Measurements from ENCODE around the gene RPS19BP1. TPM values are rescaled to one million over a fixed set of nuclear protein-coding genes. Genes with fewer than 3 reads are reported as not detected.
A peak's percentile ranks its signal among the peaks of the same experiment; 100 is the strongest.

The RPS19BP1 gene
- total RNA-seq, 2 experiments from 2014 or later: 65.8 to 69.7 TPM

- no peaks in the 10 kb centered on the region for H3K9me3 ChIP-seq (ENCODE audit: control insufficient read depth in 1 of 2, insufficient read depth in 1 of 2, low read length in 2 of 2)
- ATAC-seq (ENCODE audit: poor library complexity) (no peak), DNase-seq (no peak)
- Mint-ChIP-seq H3K27me3 (no peaks in the 10 kb centered on the region), H3K4me1 (ENCODE audit: low read depth) (peaks cover 22% of the 10 kb centered on the region), H3K36me3 (ENCODE audit: low read depth) (peaks cover 10% of the 10 kb centered on the region), H3K27ac (no peak overlapping the region), H3K4me3 (no peak overlapping the region), H3K9me3 (no peaks in the 10 kb centered on the region)
- intact Hi-C loops (cut with DNase I, micrococcal nuclease): loop anchor here (5.0 to 10.0 kb wide), 3 partner anchors 86 to 638 kb away; partner anchors contain the start of gene TNRC6B (in 2 of the 2)
- peaks cover 24% of the 10 kb centered on the region for H3K4me1 ChIP-seq (ENCODE audit: insufficient read depth, low read length)
- ChIA-PET CTCF (no interaction called here), POLR2A (no interaction called here)
- H3K4me3 ChIP-seq (ENCODE audit: low read length): no peak overlapping the region
- no peaks in the 10 kb centered on the region for H3K27me3 ChIP-seq (ENCODE audit: control insufficient read depth in 1 of 2, insufficient read depth in 2 of 2, low read length in 2 of 2)
- no peak overlapping the region for H3K27ac ChIP-seq (ENCODE audit: low read depth in 1 of 2, low read length in 2 of 2)
- H3K36me3 ChIP-seq (ENCODE audit: insufficient read depth, low read length): no peaks in the 10 kb centered on the region
- no peak for TF ChIP-seq CTCF (IDR thresholded peaks at IDR 0.05)
Observed at GRCh38 chr22:39536711-39537110, 4.2 kb upstream of the RPS19BP1 start.

GRCh38 chr22:39535831-39536449 lies 3.4 kb upstream of the RPS19BP1 start:
- intact Hi-C loops (cut with DNase I, micrococcal nuclease): loop anchor here (1.0 to 10.0 kb wide), 6 partner anchors 86 to 639 kb away; partner anchors contain the start of gene TNRC6B (in 2 of the 2)
- Mint-ChIP-seq H3K27me3 (no peaks in the 10 kb centered on the region), H3K9me3 (no peaks in the 10 kb centered on the region), H3K27ac (no peak overlapping the region), H3K4me1 (ENCODE audit: low read depth) (peaks cover 29% of the 10 kb centered on the region), H3K4me3 (no peak overlapping the region), H3K36me3 (ENCODE audit: low read depth) (peaks cover 18% of the 10 kb centered on the region)
- CTCF ChIA-PET: no interaction called here
- POLR2A ChIA-PET: interaction anchor here (0.6 to 4.7 kb wide), 3 partner anchors 154 to 509 kb away, joined by 3 to 35 read pairs (median 4); partner anchors contain the start of gene FAM83F
- Histone ChIP-seq H3K27me3 (ENCODE audit: control insufficient read depth in 1 of 2, insufficient read depth in 2 of 2, low read length in 2 of 2) (no peaks in the 10 kb centered on the region), H3K4me1 (ENCODE audit: insufficient read depth, low read length) (peaks cover 32% of the 10 kb centered on the region), H3K27ac (ENCODE audit: low read depth in 1 of 2, low read length in 2 of 2) (no peak overlapping the region), H3K9me3 (ENCODE audit: control insufficient read depth in 1 of 2, insufficient read depth in 1 of 2, low read length in 2 of 2) (no peaks in the 10 kb centered on the region), H3K36me3 (ENCODE audit: insufficient read depth, low read length) (peaks cover 3% of the 10 kb centered on the region), H3K4me3 (ENCODE audit: low read length) (no peak overlapping the region)
- ATAC-seq (ENCODE audit: poor library complexity) (no peak), DNase-seq (peak in 1 of 14 experiments; percentile 29)
- no peak for TF ChIP-seq CTCF (IDR thresholded peaks at IDR 0.05)

- Histone ChIP-seq H3K4me3 (ENCODE audit: low read length) (no peak overlapping the region), H3K4me1 (ENCODE audit: insufficient read depth, low read length) (peaks cover 38% of the 10 kb centered on the region), H3K27ac (ENCODE audit: low read depth in 1 of 2, low read length in 2 of 2) (no peak overlapping the region), H3K36me3 (ENCODE audit: insufficient read depth, low read length) (peaks cover 8% of the 10 kb centered on the region), H3K27me3 (ENCODE audit: control insufficient read depth in 1 of 2, insufficient read depth in 2 of 2, low read length in 2 of 2) (no peaks in the 10 kb centered on the region), H3K9me3 (ENCODE audit: control insufficient read depth in 1 of 2, insufficient read depth in 1 of 2, low read length in 2 of 2) (no peaks in the 10 kb centered on the region)
- intact Hi-C loops (cut with DNase I, micrococcal nuclease): loop anchor here (1.0 to 10.0 kb wide), 6 partner anchors 87 to 639 kb away; partner anchors contain the start of gene TNRC6B (in 2 of the 2)
- H3K4me1 Mint-ChIP-seq (ENCODE audit: low read depth): peaks cover 35% of the 10 kb centered on the region
- no peak for TF ChIP-seq CTCF (IDR thresholded peaks at IDR 0.05)
- ChIA-PET CTCF (interaction anchor here (0.9 to 2.2 kb wide), 13 partner anchors 10 to 813 kb away, joined by 3 to 43 read pairs (median 4); partner anchors contain the start of gene ATF4), POLR2A (interaction anchor here (0.6 to 4.7 kb wide), 4 partner anchors 155 to 509 kb away, joined by 3 to 35 read pairs (median 7); partner anchors contain the start of gene FAM83F)
- DNase-seq: peak in 1 of 14 experiments; percentile 49
- no peaks in the 10 kb centered on the region for H3K27me3 Mint-ChIP-seq
- H3K9me3 Mint-ChIP-seq: no peaks in the 10 kb centered on the region
- no peak overlapping the region for H3K4me3 Mint-ChIP-seq
- ATAC-seq (ENCODE audit: poor library complexity): no peak
- H3K27ac Mint-ChIP-seq: no peak overlapping the region
- H3K36me3 Mint-ChIP-seq (ENCODE audit: low read depth): peaks cover 23% of the 10 kb centered on the region
Observed at GRCh38 chr22:39535357-39535725, 2.8 kb upstream of the RPS19BP1 start.

All from CD4-positive, alpha-beta T cell (primary cell).